ENCODE data around the gene CUTA.

GRCh38 chr6:33423777-33424176 is 5.9 kb upstream of the CUTA start:
- TF ChIP-seq POLR2A (IDR thresholded peaks at IDR 0.05) (no peak), CTCF (IDR thresholded peaks at IDR 0.05) (no peak)

Data from right lobe of liver (tissue), 4 donors.